B cell (primary cell): ENCODE measurements around the gene ADO. TPM values are rescaled to one million over a fixed set of nuclear protein-coding genes. Genes with fewer than 3 reads are reported as not detected.

ENCODE experiments used
- ATAC-seq: fragments of 200-7000 bp; cut with Tn5 transposase; one replicate; pipeline ENCODE4 v1.10.0; 2021; ENCODE audit warnings: low read depth, mild to moderate bottlenecking, moderate number of reproducible peaks, moderate library complexity
- CTCF ChIA-PET: fragments of 350-600 bp; sonication (Branson Sonifier 250); formaldehyde crosslinking; loops from one replicate; lab custom pipeline; 2021; ENCODE audit warnings: antibody characterized with exemption, inconsistent platforms; lab: Charles Lee
- POLR2A ChIA-PET: fragments of 350-600 bp; sonication (Branson Sonifier 250); formaldehyde crosslinking; loops from one replicate; lab custom pipeline; 2021; ENCODE audit warnings: antibody characterized with exemption; lab: Charles Lee
- DNase-seq: peaks from one replicate; pipeline ENCODE4 v3.0.0; 2013
- H2AFZ ChIP-seq: 2 replicates; pipeline ENCODE4 v1.6.1; 2012; ENCODE audit warnings: mild to moderate bottlenecking, low read depth, low read length; ENCODE audit not compliant: insufficient read depth, poor library complexity, severe bottlenecking
- H3K27ac ChIP-seq, 2 donors: 1 replicate in 1 of 2; 2 replicates in 1 of 2; pipeline ENCODE4 v1.5.1; 2012 to 2013; ENCODE audit warnings: low read length in 2 of 2, mild to moderate bottlenecking in 2 of 2, moderate library complexity in 1 of 2
- H3K27me3 ChIP-seq, 4 experiments: fragments of 200-600 bp in 1 of 4; sonication (generic) in 1 of 4; replicated peaks in 1 of 4; 1 replicate in 2 of 4; 2 replicates in 2 of 4; pipeline versions ENCODE4 v1.6.1 to v1.7.0; 2013 to 2016; ENCODE audit warnings: low read length in 3 of 4, mild to moderate bottlenecking in 2 of 4, mixed read lengths in 1 of 4, moderate library complexity in 1 of 4; ENCODE audit not compliant: insufficient read depth in 4 of 4, control insufficient read depth in 3 of 4; ENCODE audit errors: control extremely low read depth in 1 of 4
- H3K36me3 ChIP-seq, 2 experiments: replicated peaks in 1 of 2; 1 replicate in 1 of 2; 2 replicates in 1 of 2; pipeline versions ENCODE4 v1.6.1 to v1.7.1; 2013; ENCODE audit warnings: low read length in 1 of 2; ENCODE audit not compliant: insufficient read depth in 2 of 2, control insufficient read depth in 1 of 2; ENCODE audit errors: control extremely low read depth in 1 of 2, extremely low read depth in 1 of 2
- H3K4me1 ChIP-seq, 2 donors: fragments of 200-600 bp in 1 of 2; sonication (generic) in 1 of 2; 1 replicate in 1 of 2; 2 replicates in 1 of 2; pipeline versions ENCODE4 v1.5.1 to v1.6.1; 2013 to 2017; ENCODE audit warnings: low read length in 2 of 2; ENCODE audit not compliant: control insufficient read depth in 2 of 2, insufficient read depth in 2 of 2
- H3K4me2 ChIP-seq: replicated peaks from 2 replicates; pipeline ENCODE3; 2012; ENCODE audit warnings: mild to moderate bottlenecking, low read depth, low read length; ENCODE audit not compliant: poor library complexity, severe bottlenecking
- H3K4me3 ChIP-seq, 5 experiments: fragments of 200-600 bp in 1 of 5; sonication (generic) in 1 of 5; 1 replicate in 3 of 5; 2 replicates in 2 of 5; pipeline versions ENCODE4 v1.5.1 to v1.7.0; 2011 to 2016; ENCODE audit warnings: low read length in 4 of 5, mild to moderate bottlenecking in 4 of 5, low read depth in 2 of 5, control low read depth in 1 of 5, moderate library complexity in 1 of 5; ENCODE audit not compliant: insufficient read depth in 1 of 5; ENCODE audit errors: control extremely low read depth in 1 of 5, extremely low read depth in 1 of 5
- H3K79me2 ChIP-seq: fragments of 200-600 bp; sonication (generic); one replicate; pipeline ENCODE4 v1.6.0; 2016; ENCODE audit warnings: low read length; ENCODE audit not compliant: control insufficient read depth, insufficient read depth
- H3K9ac ChIP-seq: fragments of 200-600 bp; sonication (generic); 2 replicates; pipeline ENCODE4 v1.6.1; 2017; ENCODE audit warnings: mild to moderate bottlenecking, low read length, moderate library complexity
- H3K9me3 ChIP-seq, 3 donors: one replicate each; pipeline versions ENCODE4 v1.6.1 to v1.7.1; 2013; ENCODE audit warnings: low read length in 2 of 3; ENCODE audit not compliant: control insufficient read depth in 2 of 3, insufficient read depth in 1 of 3; ENCODE audit errors: control extremely low read depth in 1 of 3
- H4K20me1 ChIP-seq: 2 replicates; pipeline ENCODE4 v1.6.0; 2012; ENCODE audit warnings: mild to moderate bottlenecking, low read length; ENCODE audit not compliant: insufficient read depth, control insufficient read depth, poor library complexity, severe bottlenecking
- H3K27ac Mint-ChIP-seq: one replicate; pipeline ENCODE4 v1.8.0; 2021; ENCODE audit warnings: mixed read lengths
- H3K27me3 Mint-ChIP-seq: one replicate; pipeline ENCODE4 v1.8.0; 2021; ENCODE audit warnings: mixed read lengths
- H3K4me1 Mint-ChIP-seq: one replicate; pipeline ENCODE4 v1.8.0; 2021; ENCODE audit warnings: mixed read lengths
- H3K4me3 Mint-ChIP-seq: one replicate; pipeline ENCODE4 v1.8.0; 2021; ENCODE audit warnings: mixed read lengths
- H3K9me3 Mint-ChIP-seq: one replicate; pipeline ENCODE4 v1.8.0; 2022; ENCODE audit warnings: mixed read lengths; ENCODE audit not compliant: insufficient read depth
- CTCF ChIP-seq: fragments of 200-600 bp; IDR thresholded peaks from one replicate; pipeline ENCODE4 v1.8.0; 2022; ENCODE audit warnings: antibody characterized with exemption, mild to moderate bottlenecking
- EZH2 ChIP-seq: IDR thresholded peaks from 2 replicates; pipeline ENCODE4 v1.6.1; 2012; ENCODE audit warnings: borderline replicate concordance, low read depth, mild to moderate bottlenecking, moderate library complexity, low read length; ENCODE audit not compliant: insufficient read depth, poor library complexity, severe bottlenecking
- WGBS: methylation state at CpG from one replicate; pipeline ENCODE4 v1.1.5; 2013; ENCODE audit warnings: missing lambda C conversion rate; ENCODE audit not compliant: insufficient coverage; 5-methylcytosine and 5-hydroxymethylcytosine counted together
- intact Hi-C: fragments of 100-400 bp; cut with micrococcal nuclease; formaldehyde crosslinking; loops from one replicate; pipeline ENCODE4 v1.10.0; 2022
- polyA plus RNA-seq: library from polyadenylated mRNA; depleted of rRNA; stranded (reverse); fragments of >200 nt; gene quantifications from 2 replicates; pipeline ENCODE4 v1.2.3, GENCODE V29; 2012
- total RNA-seq, 2 donors: library from RNA; stranded (reverse); fragments of 120-200 nt in 1 of 2; gene quantifications; 1 replicate in 1 of 2; 2 replicates in 1 of 2; pipeline versions ENCODE4 v1.2.3 to v1.2.4, GENCODE V29; 2013 to 2022

The ADO gene
- total and polyA plus RNA-seq, 2 donors (not counting 1 experiment from before 2014, with no cell fraction given): 9.4 to 18.4 TPM

GRCh38 chr10:62815381-62816075 is 11.0 kb downstream of the ADO start:
- H3K4me3 Mint-ChIP-seq: peak overlapping the region; percentile 100
- Histone ChIP-seq H3K4me1 (peaks cover 33 to 44% of the 10 kb centered on the region in 2 donors), H3K27ac (peak overlapping the region in 1 of 2 donors; percentile 84), H3K4me3 (peak overlapping the region; percentile 19 to 84 (median 67)), H3K79me2 (peaks cover 23% of the 10 kb centered on the region), H3K9ac (peak overlapping the region; percentile 79), H2AFZ (peak overlapping the region; percentile 87), H3K9me3 (no peaks in the 10 kb centered on the region), H4K20me1 (peaks cover 20% of the 10 kb centered on the region), H3K27me3 (peaks cover 0 to 37% (median 9%) of the 10 kb centered on the region in 4 experiments), H3K36me3 (no peaks in the 10 kb centered on the region), H3K4me2 (peak overlapping the region; percentile 100)
- peak overlapping the region; percentile 99 for H3K27ac Mint-ChIP-seq
- POLR2A ChIA-PET: interaction anchor here (0.6 to 3.2 kb wide), 6 partner anchors 11 to 288 kb away, joined by 3 to 18 read pairs (median 8); partner anchors contain the start of gene ADO
- intact Hi-C loops: loop anchor here (1.0 to 10.0 kb wide), 14 partner anchors 11 to 913 kb away; partner anchors contain the start of genes ADO, ARID5B, NRBF2 and RTKN2
- H3K4me1 Mint-ChIP-seq: peaks cover 63% of the 10 kb centered on the region
- TF ChIP-seq CTCF (no peak), EZH2 (no peak)
- CTCF ChIA-PET: interaction anchor here (0.6 to 9.3 kb wide), 8 partner anchors 8 to 377 kb away, joined by 3 to 204 read pairs (median 46); partner anchors contain the start of gene ADO
- under 1% methylated on average over 57 of the region's 60 CpGs for WGBS
- H3K9me3 Mint-ChIP-seq: no peaks in the 10 kb centered on the region
- peaks cover 7% of the 10 kb centered on the region for H3K27me3 Mint-ChIP-seq
- ATAC-seq (no peak), DNase-seq (peak; percentile 74)

- Mint-ChIP-seq H3K27me3 (peaks cover 7% of the 10 kb centered on the region), H3K9me3 (no peaks in the 10 kb centered on the region), H3K4me3 (peak overlapping the region; percentile 100), H3K27ac (peak overlapping the region; percentile 99), H3K4me1 (peaks cover 59% of the 10 kb centered on the region)
- Histone ChIP-seq H3K27ac (peak overlapping the region in 1 of 2 donors; percentile 84), H3K4me1 (peaks cover 33 to 44% of the 10 kb centered on the region in 2 donors), H3K36me3 (no peaks in the 10 kb centered on the region), H3K27me3 (peaks cover 0 to 37% (median 9%) of the 10 kb centered on the region in 4 experiments), H2AFZ (peak overlapping the region; percentile 87), H4K20me1 (peaks cover 20% of the 10 kb centered on the region), H3K79me2 (peaks cover 23% of the 10 kb centered on the region), H3K4me2 (peak overlapping the region; percentile 100), H3K9me3 (no peaks in the 10 kb centered on the region), H3K4me3 (peak overlapping the region; percentile 19 to 84 (median 67)), H3K9ac (peak overlapping the region; percentile 79)
- ChIA-PET CTCF (interaction anchor here (0.6 to 9.3 kb wide), 9 partner anchors 8 to 378 kb away, joined by 3 to 204 read pairs (median 42); partner anchors contain the start of gene ADO), POLR2A (interaction anchor here (0.6 to 3.2 kb wide), 7 partner anchors 9 to 288 kb away, joined by 3 to 18 read pairs (median 6); partner anchors contain the start of gene ADO)
- WGBS: 0% methylated on average over 1 of the region's 2 CpGs
- ATAC-seq (no peak), DNase-seq (no peak)
- TF ChIP-seq CTCF (no peak), EZH2 (no peak)
- intact Hi-C loops: loop anchor here (1.0 to 10.0 kb wide), 14 partner anchors 12 to 914 kb away; partner anchors contain the start of genes ADO, ARID5B, NRBF2 and RTKN2
Observed at GRCh38 chr10:62816076-62816330, 11.5 kb downstream of the ADO start.
